HepG2 (cell line): ENCODE data around the gene PMEL. TPM values are rescaled to one million over a fixed set of nuclear protein-coding genes. Genes with fewer than 3 reads are reported as not detected.
A peak's percentile ranks its signal among the peaks of the same experiment; 100 is the strongest.

Experiments used
- ARNT2 ChIP-seq: sonication (generic); formaldehyde crosslinking; IDR thresholded peaks from 2 replicates; pipeline ENCODE4 v1.8.0; 2022; ENCODE audit warnings: mild to moderate bottlenecking, low read depth, missing genetic modification reagents, moderate library complexity
- BCL3 ChIP-seq: sonication (generic); formaldehyde crosslinking; IDR thresholded peaks from 2 replicates; pipeline ENCODE4 v1.5.1; 2020; ENCODE audit warnings: mild to moderate bottlenecking, missing genetic modification reagents, moderate library complexity
- CBX5 ChIP-seq: sonication (generic); formaldehyde crosslinking; IDR thresholded peaks from 2 replicates; pipeline ENCODE4 v1.4.0; 2020; ENCODE audit warnings: missing genetic modification reagents, borderline replicate concordance
- ELF1 ChIP-seq: sonication (generic); formaldehyde crosslinking; IDR thresholded peaks from 2 replicates; pipeline ENCODE4 v1.4.0; 2020; ENCODE audit warnings: missing genetic modification reagents
- HMG20A ChIP-seq: IDR thresholded peaks from 2 replicates; pipeline ENCODE4 v1.6.1; 2016; ENCODE audit warnings: borderline replicate concordance
- KMT2A ChIP-seq: sonication (generic); formaldehyde crosslinking; IDR thresholded peaks from 2 replicates; pipeline ENCODE4 v1.4.0; 2020; ENCODE audit warnings: missing genetic modification reagents
- MTF2 ChIP-seq: sonication (generic); formaldehyde crosslinking; IDR thresholded peaks from 2 replicates; pipeline ENCODE4 v1.5.0; 2020; ENCODE audit warnings: missing genetic modification reagents, borderline replicate concordance
- NONO ChIP-seq, 2 experiments: fragments of 450-650 bp in 1 of 2; sonication (generic) in 1 of 2; formaldehyde crosslinking in 1 of 2; IDR thresholded peaks in 1 of 2; conservative IDR thresholded peaks in 1 of 2; 2 replicates each; pipeline versions ENCODE4 v1.6.1 to v1.8.0; 2017 to 2022; ENCODE audit warnings: mild to moderate bottlenecking in 1 of 2, missing genetic modification reagents in 1 of 2, moderate library complexity in 1 of 2
- POLR2A ChIP-seq, 2 experiments: IDR thresholded peaks; 2 replicates each; pipeline ENCODE4 v1.6.1; 2011; ENCODE audit warnings: low read depth in 2 of 2, low read length in 2 of 2, mild to moderate bottlenecking in 1 of 2, moderate library complexity in 1 of 2; ENCODE audit not compliant: insufficient read depth in 1 of 2
- SALL1 ChIP-seq: sonication (generic); formaldehyde crosslinking; IDR thresholded peaks from 2 replicates; pipeline ENCODE4 v1.8.0; 2022; ENCODE audit warnings: mild to moderate bottlenecking, missing genetic modification reagents
- SIN3B ChIP-seq: fragments of 150-350 bp; IDR thresholded peaks from 2 replicates; pipeline ENCODE4 v1.6.1; 2014; ENCODE audit warnings: low read length
- SMAD9 ChIP-seq: sonication (generic); formaldehyde crosslinking; IDR thresholded peaks from 2 replicates; pipeline ENCODE4 v1.5.1; 2020; ENCODE audit warnings: mild to moderate bottlenecking, missing genetic modification reagents
- THAP8 ChIP-seq: sonication (generic); formaldehyde crosslinking; IDR thresholded peaks from 2 replicates; pipeline ENCODE4 v1.5.1; 2020; ENCODE audit warnings: missing genetic modification reagents, mild to moderate bottlenecking, borderline replicate concordance
- ZFY ChIP-seq: sonication (generic); formaldehyde crosslinking; IDR thresholded peaks from 2 replicates; pipeline ENCODE4 v1.4.0; 2020; ENCODE audit warnings: missing genetic modification reagents
- ZNF383 ChIP-seq: sonication (generic); formaldehyde crosslinking; IDR thresholded peaks from 2 replicates; pipeline ENCODE4 v1.4.0; 2020; ENCODE audit warnings: missing genetic modification reagents, mild to moderate bottlenecking, borderline replicate concordance
- ZNF451 ChIP-seq: sonication (generic); formaldehyde crosslinking; IDR thresholded peaks from 2 replicates; pipeline ENCODE4 v1.5.0; 2020; ENCODE audit warnings: mild to moderate bottlenecking, missing genetic modification reagents
- ZNF460 ChIP-seq: sonication (generic); formaldehyde crosslinking; IDR thresholded peaks from 2 replicates; pipeline ENCODE4 v1.5.1; 2020; ENCODE audit warnings: missing genetic modification reagents, mild to moderate bottlenecking, borderline replicate concordance
- ZNF503 ChIP-seq: sonication (generic); formaldehyde crosslinking; IDR thresholded peaks from 2 replicates; pipeline ENCODE4 v1.4.0; 2020; ENCODE audit warnings: missing genetic modification reagents
- ZNF616 ChIP-seq: sonication (generic); formaldehyde crosslinking; IDR thresholded peaks from 2 replicates; pipeline ENCODE4 v1.5.0; 2020; ENCODE audit warnings: low read depth, mild to moderate bottlenecking, missing genetic modification reagents
- ZNF850 ChIP-seq: sonication (generic); formaldehyde crosslinking; conservative IDR thresholded peaks from 2 replicates; pipeline ENCODE4 v1.9.0; 2021; ENCODE audit warnings: mild to moderate bottlenecking, missing genetic modification reagents
- ZSCAN31 ChIP-seq: sonication (generic); formaldehyde crosslinking; IDR thresholded peaks from 2 replicates; pipeline ENCODE4 v1.5.0; 2020; ENCODE audit warnings: low read depth, mild to moderate bottlenecking, missing genetic modification reagents
- polyA plus RNA-seq, 8 experiments: library from polyadenylated mRNA; depleted of rRNA in 3 of 8; stranded (reverse) in 7 of 8; unstranded in 1 of 8; fragments of >200 nt; fragmentation: Illumina TruSeq in 4 of 8; extraction: Trizol in 4 of 8; gene quantifications; 2 replicates each; pipeline versions ENCODE4 v1.2.1 to v1.2.3, GENCODE V29; 2011 to 2016; ENCODE audit warnings: low read depth in 4 of 8, missing spikeins in 1 of 8, mixed read lengths in 1 of 8; ENCODE audit not compliant: insufficient read depth in 1 of 8
- total RNA-seq, 5 experiments: library from RNA; depleted of rRNA; stranded (reverse); fragments of >200 nt; fragmentation: Illumina TruSeq; extraction: Trizol; gene quantifications; 2 replicates each; pipeline ENCODE4 v1.2.3, GENCODE V29; 2016; ENCODE audit warnings: low read depth in 1 of 5
- TF ChIP-seq, protein P1 (sequence below): sonication (generic); formaldehyde crosslinking; IDR thresholded peaks from 2 replicates; pipeline ENCODE4 v1.5.0; 2020; ENCODE audit warnings: missing genetic modification reagents
- TF ChIP-seq, protein P2 (sequence below): sonication (generic); formaldehyde crosslinking; IDR thresholded peaks from 2 replicates; pipeline ENCODE4 v1.5.0; 2020; ENCODE audit warnings: missing genetic modification reagents, mild to moderate bottlenecking, borderline replicate concordance

The PMEL gene
- total and polyA plus RNA-seq, 2 of the 13 experiments (the other 11 are each of a cell fraction or from before 2014, with no cell fraction given) = 0.49 to 3.3 TPM

GRCh38 chr12:55973599-55974307 lies 7.9 kb upstream of the PMEL start, which contains the start of gene RAB5B (continued):
- TF ChIP-seq SALL1 (CRISPR knock-in tag) (peak; percentile 68), ZFY (CRISPR knock-in tag) (peak; percentile 95), NONO (IDR thresholded peaks at IDR 0.05) (no peak), NONO (CRISPR knock-in tag; conservative IDR thresholded peaks at IDR 0.05) (peak; percentile 90; the same call in 1 of the 2 replicates), SMAD9 (CRISPR knock-in tag) (no peak), ELF1 (peak; percentile 67), ZNF460 (CRISPR knock-in tag) (no peak), ZNF616 (CRISPR knock-in tag) (no peak), ZNF383 (no peak; the same call in 1 of the 2 replicates), KMT2A (peak; percentile 81), ARNT2 (CRISPR knock-in tag) (no peak; the same call in 1 of the 2 replicates), ZNF503 (CRISPR knock-in tag) (0 out of 2 replicates have a peak, but pooled peaks have one; percentile 69), SIN3B (0 out of 2 replicates have a peak, but pooled peaks have one; percentile 9), MTF2 (CRISPR knock-in tag) (no peak), CBX5 (CRISPR knock-in tag) (peak; percentile 83; the same call in 1 of the 2 replicates), ZNF451 (CRISPR knock-in tag) (0 out of 2 replicates have a peak, but pooled peaks have one; percentile 26), ZNF850 (no peak), POLR2A (IDR thresholded peaks at IDR 0.05; ENCODE audit: insufficient read depth in 1 of 2, low read depth in 2 of 2, low read length in 2 of 2) (peak; percentile 93), THAP8 (CRISPR knock-in tag) (no peak; the same call in 1 of the 2 replicates), BCL3 (0 out of 2 replicates have a peak, but pooled peaks have one; percentile 81), HMG20A (CRISPR knock-in tag) (no peak), ZSCAN31 (CRISPR knock-in tag) (no peak)
- TF ChIP-seq, protein P1, sequence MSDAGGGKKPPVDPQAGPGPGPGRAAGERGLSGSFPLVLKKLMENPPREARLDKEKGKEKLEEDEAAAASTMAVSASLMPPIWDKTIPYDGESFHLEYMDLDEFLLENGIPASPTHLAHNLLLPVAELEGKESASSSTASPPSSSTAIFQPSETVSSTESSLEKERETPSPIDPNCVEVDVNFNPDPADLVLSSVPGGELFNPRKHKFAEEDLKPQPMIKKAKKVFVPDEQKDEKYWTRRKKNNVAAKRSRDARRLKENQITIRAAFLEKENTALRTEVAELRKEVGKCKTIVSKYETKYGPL (CRISPR knock-in tag) = no peak
- TF ChIP-seq, protein P2, sequence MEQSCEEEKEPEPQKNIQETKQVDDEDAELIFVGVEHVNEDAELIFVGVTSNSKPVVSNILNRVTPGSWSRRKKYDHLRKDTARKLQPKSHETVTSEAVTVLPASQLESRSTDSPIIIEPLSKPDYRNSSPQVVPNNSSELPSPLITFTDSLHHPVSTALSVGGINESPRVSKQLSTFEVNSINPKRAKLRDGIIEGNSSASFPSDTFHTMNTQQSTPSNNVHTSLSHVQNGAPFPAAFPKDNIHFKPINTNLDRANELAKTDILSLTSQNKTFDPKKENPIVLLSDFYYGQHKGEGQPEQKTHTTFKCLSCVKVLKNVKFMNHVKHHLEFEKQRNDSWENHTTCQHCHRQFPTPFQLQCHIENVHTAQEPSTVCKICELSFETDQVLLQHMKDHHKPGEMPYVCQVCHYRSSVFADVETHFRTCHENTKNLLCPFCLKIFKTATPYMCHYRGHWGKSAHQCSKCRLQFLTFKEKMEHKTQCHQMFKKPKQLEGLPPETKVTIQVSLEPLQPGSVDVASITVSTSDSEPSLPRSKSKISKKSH (CRISPR knock-in tag) = peak; percentile 88; the same call in 1 of the 2 replicates
